Esophagus muscularis mucosa (tissue), 4 donors: Measurements from ENCODE around the gene ERMARD. TPM values are rescaled to one million over a fixed set of nuclear protein-coding genes. Genes with fewer than 3 reads are reported as not detected.

Experiments used
- DNase-seq: peaks from one replicate; pipeline ENCODE4 v3.0.0-alpha.2; 2017; ENCODE audit errors: extremely low spot score
- H3K27ac ChIP-seq, 4 donors: fragments of 200-600 bp; sonication (generic); replicated peaks in 1 of 4; 1 replicate in 3 of 4; 2 replicates in 1 of 4; pipeline ENCODE4 v1.5.1; 2016 to 2019; ENCODE audit warnings: mild to moderate bottlenecking in 1 of 4
- H3K27me3 ChIP-seq, 4 donors: fragments of 200-600 bp; sonication (generic); one replicate each; pipeline versions ENCODE4 v1.5.1 to v1.6.0; 2016 to 2019
- H3K36me3 ChIP-seq, 4 donors: fragments of 200-600 bp; sonication (generic); one replicate each; pipeline ENCODE4 v1.5.1; 2016 to 2019
- H3K4me1 ChIP-seq, 4 donors: fragments of 200-600 bp; sonication (generic); one replicate each; pipeline ENCODE4 v1.5.1; 2016 to 2019
- H3K4me3 ChIP-seq, 4 donors: fragments of 200-600 bp; sonication (generic); 1 replicate in 2 of 4; 2 replicates in 2 of 4; pipeline ENCODE4 v1.5.1; 2016 to 2019; ENCODE audit warnings: mild to moderate bottlenecking in 4 of 4, moderate library complexity in 1 of 4
- H3K9me3 ChIP-seq, 4 donors: fragments of 200-600 bp; sonication (generic); 1 replicate in 3 of 4; 2 replicates in 1 of 4; pipeline ENCODE4 v1.5.1; 2016 to 2019
- CTCF ChIP-seq, 3 experiments: fragments of 200-600 bp in 2 of 3; fragments of 450-650 bp in 1 of 3; sonication (generic) in 2 of 3; IDR thresholded peaks; one replicate each; pipeline ENCODE4 v1.5.1; 2017 to 2019; ENCODE audit warnings: antibody characterized with exemption in 3 of 3, mild to moderate bottlenecking in 2 of 3, moderate library complexity in 1 of 3
- EP300 ChIP-seq: sonication (generic); formaldehyde crosslinking; IDR thresholded peaks from one replicate; pipeline ENCODE4 v1.6.1; 2017; ENCODE audit warnings: antibody characterized with exemption
- POLR2A ChIP-seq: fragments of 450-650 bp; IDR thresholded peaks from one replicate; pipeline ENCODE4 v1.6.1; 2017; ENCODE audit warnings: antibody characterized with exemption, moderate library complexity, mild to moderate bottlenecking, low read depth
- POLR2AphosphoS5 ChIP-seq, 2 donors: sonication (generic); formaldehyde crosslinking; IDR thresholded peaks; one replicate each; pipeline ENCODE4 v1.6.1; 2017; ENCODE audit warnings: antibody characterized with exemption in 2 of 2
- WGBS: methylation state at CpG from one replicate; pipeline ENCODE4 v1.1.5; 2018; 5-methylcytosine and 5-hydroxymethylcytosine counted together
- intact Hi-C: fragments of 100-400 bp; cut with DNase I; formaldehyde crosslinking; loops from one replicate; pipeline ENCODE4 v1.15.1; 2023
- total RNA-seq, 4 donors: library from RNA; depleted of rRNA; stranded (reverse); fragments of >200 nt; gene quantifications; one replicate each; pipeline versions ENCODE4 v1.1.0 to v1.2.1, GENCODE V29; 2016

The ERMARD gene
- total RNA-seq, 4 donors from 2014 or later, result 9.6 to 13.3 (median 12.4) TPM

- H3K4me3 ChIP-seq, result no peak overlapping the region
- H3K27ac ChIP-seq, result no peak overlapping the region
- peaks cover 0 to 13% (median 6%) of the 10 kb centered on the region in 4 donors for H3K36me3 ChIP-seq
- no peaks in the 10 kb centered on the region for H3K9me3 ChIP-seq
- H3K27me3 ChIP-seq, result no peaks in the 10 kb centered on the region
- DNase-seq, result no peak
- intact Hi-C loops, result no loop called here
- TF ChIP-seq CTCF (IDR thresholded peaks at IDR 0.05) (no peak), POLR2A (no peak), EP300 (no peak), POLR2AphosphoS5 (IDR thresholded peaks at IDR 0.05) (no peak)
- 79% methylated on average over 7 of the region's 7 CpGs for WGBS
- H3K4me1 ChIP-seq, result peaks cover 14 to 25% (median 23%) of the 10 kb centered on the region in 4 donors
Measured at GRCh38 chr6:169787797-169788196, 36.4 kb downstream of the ERMARD start.

GRCh38 chr6:169788809-169789145 is 37.4 kb downstream of the ERMARD start:
- Histone ChIP-seq H3K27me3 (no peaks in the 10 kb centered on the region), H3K36me3 (peaks cover 0 to 4% (median 0%) of the 10 kb centered on the region in 4 donors), H3K4me3 (no peak overlapping the region), H3K27ac (no peak overlapping the region), H3K9me3 (no peaks in the 10 kb centered on the region), H3K4me1 (peaks cover 14 to 25% (median 23%) of the 10 kb centered on the region in 4 donors)
- DNase-seq, result no peak
- WGBS, result 75% methylated on average over 4 of the region's 4 CpGs
- no peak for TF ChIP-seq POLR2A
- no peak for TF ChIP-seq CTCF (IDR thresholded peaks at IDR 0.05)
- TF ChIP-seq EP300, result no peak
- no peak for TF ChIP-seq POLR2AphosphoS5 (IDR thresholded peaks at IDR 0.05)
- intact Hi-C loops, result no loop called here

GRCh38 chr6:169789146-169789943 is 37.9 kb downstream of the ERMARD start:
- H3K27me3 ChIP-seq, result no peaks in the 10 kb centered on the region
- H3K27ac ChIP-seq, result peak overlapping the region; percentile 70 to 91 (median 80)
- H3K4me1 ChIP-seq, result peaks cover 14 to 25% (median 23%) of the 10 kb centered on the region in 4 donors
- H3K36me3 ChIP-seq, result no peaks in the 10 kb centered on the region
- intact Hi-C loops, result no loop called here
- no peak for DNase-seq
- 60% methylated on average over 22 of the region's 24 CpGs for WGBS
- H3K4me3 ChIP-seq, result peak overlapping the region; percentile 51 to 65 (median 54)
- TF ChIP-seq CTCF (IDR thresholded peaks at IDR 0.05), result no peak
- TF ChIP-seq EP300, result no peak
- no peak for TF ChIP-seq POLR2AphosphoS5 (IDR thresholded peaks at IDR 0.05)
- no peak for TF ChIP-seq POLR2A
- no peaks in the 10 kb centered on the region for H3K9me3 ChIP-seq

- Histone ChIP-seq H3K4me3 (peak overlapping the region; percentile 51 to 65 (median 54)), H3K27ac (peak overlapping the region; percentile 70 to 91 (median 80)), H3K4me1 (peaks cover 14 to 25% (median 23%) of the 10 kb centered on the region in 4 donors), H3K9me3 (no peaks in the 10 kb centered on the region), H3K36me3 (no peaks in the 10 kb centered on the region), H3K27me3 (no peaks in the 10 kb centered on the region)
- no peak for DNase-seq
- intact Hi-C loops, result loop anchor here (5.0 kb wide), 1 partner anchor 737 kb away; no protein-coding TSS in a partner anchor
- TF ChIP-seq CTCF (IDR thresholded peaks at IDR 0.05) (peak in 2 of 3 experiments; percentile 95 to 97), POLR2A (no peak), POLR2AphosphoS5 (IDR thresholded peaks at IDR 0.05) (peak; percentile 23 to 61), EP300 (no peak)
- WGBS, result 4% methylated on average over 40 of the region's 61 CpGs
Measured at GRCh38 chr6:169789944-169790927, 38.8 kb downstream of the ERMARD start.
